Mesenchymal stem cell (in vitro differentiated cells and primary cell): ENCODE results near the gene SERPINA12.

ENCODE experiments used
- DNase-seq: peaks from one replicate; pipeline ENCODE4 v3.0.0-alpha.2; 2013
- H2AFZ ChIP-seq: one replicate; pipeline ENCODE4 v1.6.1; 2013; ENCODE audit warnings: low read depth, mild to moderate bottlenecking, control low read depth, inconsistent platforms, low read length, moderate library complexity
- H2AK5ac ChIP-seq: 2 replicates; pipeline ENCODE4 v1.6.1; 2013; ENCODE audit warnings: low read length, moderate library complexity, mild to moderate bottlenecking, inconsistent platforms; ENCODE audit not compliant: severe bottlenecking
- H2BK120ac ChIP-seq: one replicate; pipeline ENCODE4 v1.6.1; 2013; ENCODE audit warnings: low read depth, mild to moderate bottlenecking, inconsistent platforms, low read length, moderate library complexity
- H2BK12ac ChIP-seq, 2 experiments: one replicate each; pipeline ENCODE4 v1.6.1; 2013; ENCODE audit warnings: inconsistent platforms in 2 of 2, low read length in 2 of 2, mild to moderate bottlenecking in 2 of 2, moderate library complexity in 2 of 2, control low read depth in 1 of 2
- H2BK15ac ChIP-seq: one replicate; pipeline ENCODE4 v1.6.1; 2013; ENCODE audit warnings: mild to moderate bottlenecking, low read depth, inconsistent platforms; ENCODE audit not compliant: poor library complexity, severe bottlenecking
- H2BK5ac ChIP-seq: 2 replicates; pipeline ENCODE4 v1.6.1; 2013; ENCODE audit warnings: low read depth, mild to moderate bottlenecking, low read length, control low read depth, inconsistent platforms; ENCODE audit not compliant: poor library complexity, severe bottlenecking
- H3K14ac ChIP-seq, 2 experiments: one replicate each; pipeline ENCODE4 v1.6.1; 2013; ENCODE audit warnings: inconsistent platforms in 2 of 2, low read length in 2 of 2, control low read depth in 1 of 2, mild to moderate bottlenecking in 1 of 2, moderate library complexity in 1 of 2
- H3K18ac ChIP-seq, 2 experiments: one replicate each; pipeline ENCODE4 v1.6.1; 2013; ENCODE audit warnings: inconsistent platforms in 2 of 2, low read length in 2 of 2, control low read depth in 1 of 2, low read depth in 1 of 2, mild to moderate bottlenecking in 1 of 2
- H3K23ac ChIP-seq, 2 experiments: one replicate each; pipeline ENCODE4 v1.6.1; 2013; ENCODE audit warnings: inconsistent platforms in 2 of 2, low read length in 2 of 2, mild to moderate bottlenecking in 2 of 2, moderate library complexity in 2 of 2, control low read depth in 1 of 2
- H3K27ac ChIP-seq: 2 replicates; pipeline ENCODE4 v1.5.1; 2013; ENCODE audit warnings: mild to moderate bottlenecking, moderate library complexity, low read length, control low read depth, inconsistent platforms; ENCODE audit not compliant: poor library complexity, severe bottlenecking
- H3K27me3 ChIP-seq, 2 experiments: 2 replicates each; pipeline versions ENCODE4 v1.6.1 to v1.7.0; 2013; ENCODE audit warnings: low read length in 2 of 2, mild to moderate bottlenecking in 2 of 2, moderate library complexity in 2 of 2, control low read depth in 1 of 2, inconsistent platforms in 1 of 2; ENCODE audit not compliant: control insufficient read depth in 1 of 2, insufficient read depth in 1 of 2
- H3K36me3 ChIP-seq, 2 experiments: 2 replicates each; pipeline versions ENCODE4 v1.6.1 to v1.7.0; 2013; ENCODE audit warnings: low read length in 2 of 2, control low read depth in 1 of 2, inconsistent platforms in 1 of 2, low read depth in 1 of 2, mild to moderate bottlenecking in 1 of 2; ENCODE audit not compliant: insufficient read depth in 2 of 2, control insufficient read depth in 1 of 2
- H3K4ac ChIP-seq, 2 experiments: one replicate each; pipeline ENCODE4 v1.6.1; 2013; ENCODE audit warnings: inconsistent platforms in 2 of 2, low read length in 2 of 2, mild to moderate bottlenecking in 2 of 2, moderate library complexity in 2 of 2, control low read depth in 1 of 2, low read depth in 1 of 2
- H3K4me1 ChIP-seq: 2 replicates; pipeline ENCODE4 v1.6.1; 2013; ENCODE audit warnings: low read depth, low read length, control low read depth; ENCODE audit not compliant: control insufficient read depth, insufficient read depth
- H3K4me2 ChIP-seq: 2 replicates; pipeline ENCODE4 v1.6.1; 2013; ENCODE audit warnings: low read length, mild to moderate bottlenecking, inconsistent platforms; ENCODE audit not compliant: poor library complexity, severe bottlenecking
- H3K4me3 ChIP-seq, 2 experiments: 2 replicates each; pipeline versions ENCODE4 v1.5.1 to v1.7.0; 2013; ENCODE audit warnings: low read length in 2 of 2, mild to moderate bottlenecking in 2 of 2, control low read depth in 1 of 2, low read depth in 1 of 2; ENCODE audit not compliant: insufficient read depth in 1 of 2
- H3K79me1 ChIP-seq: replicated peaks from 2 replicates; pipeline ENCODE4 v1.6.1; 2013; ENCODE audit warnings: mild to moderate bottlenecking, control low read depth, low read length, inconsistent platforms; ENCODE audit not compliant: poor library complexity, severe bottlenecking
- H3K9ac ChIP-seq: 2 replicates; pipeline ENCODE4 v1.7.0; 2013; ENCODE audit warnings: mild to moderate bottlenecking, low read length, moderate library complexity
- H3K9me3 ChIP-seq: 2 replicates; pipeline ENCODE4 v1.7.0; 2013; ENCODE audit warnings: mild to moderate bottlenecking, low read length; ENCODE audit not compliant: control insufficient read depth
- H4K8ac ChIP-seq: one replicate; pipeline ENCODE4 v1.6.1; 2013; ENCODE audit warnings: inconsistent platforms, mild to moderate bottlenecking, low read length, moderate library complexity
- H4K91ac ChIP-seq: one replicate; pipeline ENCODE4 v1.6.1; 2013; ENCODE audit warnings: mild to moderate bottlenecking, low read length, inconsistent platforms
- WGBS: methylation state at CpG from one replicate; pipeline ENCODE4 v1.1.7; 2013; ENCODE audit warnings: mixed read lengths; 5-methylcytosine and 5-hydroxymethylcytosine counted together

SERPINA12 gene

GRCh38 chr14:94535506-94535905 lies 26.2 kb upstream of the SERPINA12 start:
- 56% methylated on average over 3 of the region's 3 CpGs for WGBS
- Histone ChIP-seq H2BK15ac (no peak overlapping the region), H3K79me1 (no peaks in the 10 kb centered on the region), H3K14ac (no peak overlapping the region), H3K18ac (no peak overlapping the region), H3K27me3 (peaks cover 8 to 52% of the 10 kb centered on the region in 2 experiments), H3K4me1 (no peaks in the 10 kb centered on the region), H2BK5ac (no peak overlapping the region), H3K9ac (no peak overlapping the region), H2AFZ (no peak overlapping the region), H3K36me3 (no peaks in the 10 kb centered on the region), H4K8ac (no peak overlapping the region), H3K9me3 (no peaks in the 10 kb centered on the region), H2BK120ac (no peak overlapping the region), H3K4ac (no peak overlapping the region), H2AK5ac (no peak overlapping the region), H3K4me2 (no peak overlapping the region), H3K23ac (no peak overlapping the region), H4K91ac (no peak overlapping the region), H3K4me3 (no peak overlapping the region), H3K27ac (no peak overlapping the region), H2BK12ac (no peak overlapping the region)
- no peak for DNase-seq

- Histone ChIP-seq H4K91ac (no peak overlapping the region), H3K9ac (no peak overlapping the region), H3K79me1 (no peaks in the 10 kb centered on the region), H3K9me3 (no peaks in the 10 kb centered on the region), H3K36me3 (no peaks in the 10 kb centered on the region), H3K4me3 (no peak overlapping the region), H3K4me1 (no peaks in the 10 kb centered on the region), H3K27ac (no peak overlapping the region), H3K23ac (no peak overlapping the region), H2AFZ (no peak overlapping the region), H2BK12ac (no peak overlapping the region), H3K14ac (no peak overlapping the region), H2BK120ac (no peak overlapping the region), H3K18ac (no peak overlapping the region), H3K27me3 (peaks cover 3 to 38% of the 10 kb centered on the region in 2 experiments), H3K4me2 (no peak overlapping the region), H2BK15ac (no peak overlapping the region), H2AK5ac (no peak overlapping the region), H4K8ac (no peak overlapping the region), H3K4ac (no peak overlapping the region), H2BK5ac (no peak overlapping the region)
- 57% methylated on average over 1 of the region's 2 CpGs for WGBS
- no peak for DNase-seq
These were observed 23.2 kb upstream of the SERPINA12 start for GRCh38 chr14:94532447-94532846.

- Histone ChIP-seq H2AFZ (no peak overlapping the region), H3K23ac (no peak overlapping the region), H3K27ac (no peak overlapping the region), H3K36me3 (no peaks in the 10 kb centered on the region), H2BK120ac (no peak overlapping the region), H4K91ac (no peak overlapping the region), H2BK15ac (no peak overlapping the region), H3K18ac (no peak overlapping the region), H3K27me3 (peaks cover 3 to 34% of the 10 kb centered on the region in 2 experiments), H4K8ac (no peak overlapping the region), H3K79me1 (no peaks in the 10 kb centered on the region), H2BK5ac (no peak overlapping the region), H3K4me3 (no peak overlapping the region), H3K4me2 (no peak overlapping the region), H3K4ac (no peak overlapping the region), H3K9ac (no peak overlapping the region), H3K14ac (no peak overlapping the region), H3K9me3 (peaks cover 4% of the 10 kb centered on the region), H3K4me1 (no peaks in the 10 kb centered on the region), H2BK12ac (no peak overlapping the region), H2AK5ac (no peak overlapping the region)
- DNase-seq: no peak
These were observed 21.9 kb upstream of the SERPINA12 start for GRCh38 chr14:94531187-94531586.

GRCh38 chr14:94524093-94524492 lies 14.8 kb upstream of the SERPINA12 start:
- no peak overlapping the region for H3K18ac ChIP-seq
- H3K23ac ChIP-seq: no peak overlapping the region
- no peak overlapping the region for H2BK15ac ChIP-seq
- no peaks in the 10 kb centered on the region for H3K4me1 ChIP-seq
- peaks cover 8% of the 10 kb centered on the region for H3K9me3 ChIP-seq
- no peak overlapping the region for H4K8ac ChIP-seq
- H3K9ac ChIP-seq: no peak overlapping the region
- no peak overlapping the region for H2AK5ac ChIP-seq
- DNase-seq: no peak
- H2BK12ac ChIP-seq: no peak overlapping the region
- H3K36me3 ChIP-seq: no peaks in the 10 kb centered on the region
- no peak overlapping the region for H3K4me3 ChIP-seq
- H3K27me3 ChIP-seq: peaks cover 4 to 31% of the 10 kb centered on the region in 2 experiments
- H2AFZ ChIP-seq: no peak overlapping the region
- H3K79me1 ChIP-seq: no peaks in the 10 kb centered on the region
- H4K91ac ChIP-seq: no peak overlapping the region
- H2BK5ac ChIP-seq: no peak overlapping the region
- no peak overlapping the region for H2BK120ac ChIP-seq
- WGBS: 37% methylated on average over 3 of the region's 3 CpGs
- H3K4me2 ChIP-seq: no peak overlapping the region
- no peak overlapping the region for H3K14ac ChIP-seq
- H3K4ac ChIP-seq: no peak overlapping the region
- no peak overlapping the region for H3K27ac ChIP-seq
